CD4-positive, alpha-beta T cell (primary cell): ENCODE data around the gene HPCAL1. TPM values are rescaled to one million over a fixed set of nuclear protein-coding genes. Genes with fewer than 3 reads are reported as not detected.

Experiments used
- ATAC-seq: fragments of 200-7000 bp; cut with Tn5 transposase; one replicate; pipeline ENCODE4 v1.10.0; 2022; ENCODE audit warnings: mild to moderate bottlenecking; ENCODE audit not compliant: poor library complexity
- CTCF ChIA-PET: fragments of 350-600 bp; sonication (Branson Sonifier 250); formaldehyde crosslinking; loops from one replicate; lab custom pipeline; 2021; ENCODE audit warnings: antibody characterized with exemption, inconsistent platforms; lab: Charles Lee
- POLR2A ChIA-PET: fragments of 350-600 bp; sonication (Branson Sonifier 250); formaldehyde crosslinking; loops from one replicate; lab custom pipeline; 2021; ENCODE audit warnings: antibody characterized with exemption, inconsistent platforms; lab: Charles Lee
- DNase-seq, 14 experiments: peaks; one replicate each; pipeline ENCODE4 v3.0.0-alpha.2; 2013 to 2020; ENCODE audit warnings: mixed read lengths in 2 of 14
- H3K27ac ChIP-seq, 2 donors: one replicate each; pipeline versions ENCODE4 v1.5.1 to v1.7.0; 2013; ENCODE audit warnings: low read length in 2 of 2, low read depth in 1 of 2, mild to moderate bottlenecking in 1 of 2
- H3K27me3 ChIP-seq, 2 experiments: 1 replicate in 1 of 2; 2 replicates in 1 of 2; pipeline versions ENCODE4 v1.6.1 to v1.7.0; 2013; ENCODE audit warnings: low read length in 2 of 2, control low read depth in 1 of 2, mild to moderate bottlenecking in 1 of 2, moderate library complexity in 1 of 2; ENCODE audit not compliant: insufficient read depth in 2 of 2, control insufficient read depth in 1 of 2
- H3K36me3 ChIP-seq: one replicate; pipeline ENCODE4 v1.6.1; 2013; ENCODE audit warnings: low read length, control low read depth; ENCODE audit not compliant: insufficient read depth
- H3K4me1 ChIP-seq: one replicate; pipeline ENCODE4 v1.6.1; 2013; ENCODE audit warnings: low read length, control low read depth; ENCODE audit not compliant: insufficient read depth
- H3K4me3 ChIP-seq: one replicate; pipeline ENCODE4 v1.5.1; 2013; ENCODE audit warnings: mild to moderate bottlenecking, low read length, moderate library complexity
- H3K9me3 ChIP-seq, 2 experiments: 1 replicate in 1 of 2; 2 replicates in 1 of 2; pipeline versions ENCODE4 v1.6.1 to v1.7.0; 2013; ENCODE audit warnings: low read length in 2 of 2, mild to moderate bottlenecking in 2 of 2, control low read depth in 1 of 2, moderate library complexity in 1 of 2; ENCODE audit not compliant: control insufficient read depth in 1 of 2, insufficient read depth in 1 of 2
- H3K27ac Mint-ChIP-seq: one replicate; pipeline ENCODE4 v1.8.0; 2020; ENCODE audit warnings: mixed read lengths
- H3K27me3 Mint-ChIP-seq: one replicate; pipeline ENCODE4 v1.8.0; 2021; ENCODE audit warnings: mixed read lengths
- H3K36me3 Mint-ChIP-seq: one replicate; pipeline ENCODE4 v1.8.0; 2021; ENCODE audit warnings: low read depth, mixed read lengths
- H3K4me1 Mint-ChIP-seq: one replicate; pipeline ENCODE4 v1.8.0; 2021; ENCODE audit warnings: low read depth, mixed read lengths
- H3K4me3 Mint-ChIP-seq: one replicate; pipeline ENCODE4 v1.8.0; 2020; ENCODE audit warnings: mild to moderate bottlenecking, mixed read lengths
- H3K9me3 Mint-ChIP-seq: one replicate; pipeline ENCODE4 v1.8.0; 2020; ENCODE audit warnings: mixed read lengths
- CTCF ChIP-seq: fragments of 200-600 bp; IDR thresholded peaks from one replicate; pipeline ENCODE4 v1.8.0; 2022; ENCODE audit warnings: antibody characterized with exemption, mild to moderate bottlenecking
- intact Hi-C, 2 experiments: fragments of 100-400 bp; cut with DNase I in 1 of 2; cut with micrococcal nuclease in 1 of 2; formaldehyde crosslinking; loops; one replicate each; pipeline versions ENCODE4 v1.15.1 to v1.9.0; 2023 to 2025; cut with DNase I, micrococcal nuclease
- total RNA-seq, 174 experiments: library from RNA in 2 of 174; stranded (reverse) in 2 of 174; gene quantifications; one replicate each; pipeline ENCODE4 v1.2.3 and lab custom pipeline; 2021 to 2026

Gene HPCAL1
- total RNA-seq, 2 experiments from 2014 or later = 24.9 to 27.9 TPM

DNA sequence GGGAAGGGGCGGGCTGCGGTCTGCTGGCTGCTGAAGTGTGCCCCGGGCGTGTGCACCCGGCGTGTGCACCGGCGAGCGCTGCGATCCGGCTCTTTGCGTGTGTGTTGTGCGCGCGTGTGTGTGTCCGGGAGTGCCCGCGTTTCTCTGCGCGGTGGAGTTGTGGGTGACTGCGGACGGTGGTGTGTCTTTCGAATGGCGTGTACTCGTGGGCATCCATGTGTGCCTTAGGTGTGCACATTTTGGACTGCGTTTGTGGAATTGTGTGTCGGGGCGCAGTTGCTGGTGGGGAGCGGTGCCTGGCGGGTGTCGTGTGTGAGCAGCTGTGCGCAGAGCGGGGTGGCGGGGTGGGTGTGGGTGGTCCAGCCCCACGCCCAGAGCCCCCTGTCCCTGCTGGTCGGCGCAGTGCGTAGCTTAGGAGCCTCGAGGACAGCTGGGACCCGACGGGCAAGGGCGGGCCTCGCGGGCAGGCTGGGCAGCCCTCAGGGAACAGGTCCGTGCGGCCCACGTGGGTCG, 533 bp downstream of the HPCAL1 start:
- Mint-ChIP-seq H3K4me1 (peaks cover 76% of the 10 kb centered on the region), H3K4me3 (peak overlapping the region; percentile 98), H3K9me3 (no peaks in the 10 kb centered on the region), H3K27ac (peak overlapping the region; percentile 84), H3K36me3 (peaks cover 14% of the 10 kb centered on the region), H3K27me3 (no peaks in the 10 kb centered on the region)
- peak overlapping the region; percentile 92 for H3K4me3 ChIP-seq
- DNase-seq (peak in 4 of 14 experiments; percentile 11 to 47 (median 31)), ATAC-seq (peak; percentile 5)
- no peaks in the 10 kb centered on the region for H3K27me3 ChIP-seq
- H3K9me3 ChIP-seq = no peaks in the 10 kb centered on the region
- POLR2A ChIA-PET = interaction anchor here (0.6 to 11.5 kb wide), 13 partner anchors 10 to 259 kb away, joined by 3 to 230 read pairs (median 7); partner anchors contain the start of genes KLF11 and ODC1
- CTCF ChIA-PET = interaction anchor here (0.9 to 6.4 kb wide), 8 partner anchors 9 to 460 kb away, joined by 3 to 70 read pairs (median 4); partner anchors contain the start of gene TAF1B
- no peaks in the 10 kb centered on the region for H3K36me3 ChIP-seq
- peak overlapping the region in 1 of 2 donors; percentile 60 for H3K27ac ChIP-seq
- no peak for TF ChIP-seq CTCF
- intact Hi-C loops = loop anchor here (1.0 to 10.0 kb wide), 6 partner anchors 32 to 1468 kb away; partner anchors contain the start of genes KIDINS220 (in 1 of the 2), ODC1 (in 1 of the 2) and RRM2 (in 1 of the 2)
- H3K4me1 ChIP-seq = peaks cover 64% of the 10 kb centered on the region

DNA sequence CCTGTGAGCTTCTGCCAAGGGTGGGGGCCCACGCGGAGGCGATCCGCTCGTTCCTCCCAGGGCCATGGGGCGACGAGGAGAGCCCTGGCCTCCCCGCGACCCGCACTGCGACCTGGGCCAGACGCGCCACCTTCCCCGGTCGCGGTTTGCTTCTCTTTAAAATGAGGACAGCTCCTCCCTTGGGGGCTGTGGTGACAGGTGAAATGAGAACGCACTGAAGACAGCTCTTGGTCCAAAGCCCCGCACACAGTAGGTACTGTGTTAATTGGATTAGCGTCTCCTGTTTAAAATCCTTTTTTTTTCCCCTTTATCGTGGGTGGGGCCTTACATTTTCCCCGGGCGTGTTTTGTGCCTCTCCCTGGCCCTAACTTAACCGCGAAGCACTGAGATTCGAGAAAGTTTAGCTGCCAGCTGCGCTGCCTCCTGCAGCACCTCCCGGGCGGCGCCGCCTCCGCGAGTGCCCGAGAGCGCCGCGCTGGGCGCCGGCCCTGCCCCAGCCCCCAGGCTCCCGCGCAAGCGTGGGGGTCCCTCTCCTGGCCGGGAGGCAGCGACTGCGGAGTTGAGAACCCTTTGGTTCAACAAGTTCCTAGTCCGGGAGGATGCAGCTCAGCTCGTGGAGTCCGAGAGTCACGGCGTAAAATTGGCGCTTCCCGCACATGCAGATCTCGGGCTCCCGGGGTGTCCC, 1.1 kb downstream of the HPCAL1 start:
- Mint-ChIP-seq H3K4me3 (peak overlapping the region; percentile 98), H3K27ac (peak overlapping the region; percentile 84), H3K27me3 (no peaks in the 10 kb centered on the region), H3K9me3 (no peaks in the 10 kb centered on the region), H3K36me3 (peaks cover 14% of the 10 kb centered on the region), H3K4me1 (peaks cover 76% of the 10 kb centered on the region)
- no peaks in the 10 kb centered on the region for H3K9me3 ChIP-seq
- peak in 12 of 14 experiments; percentile 20 to 73 (median 38) for DNase-seq
- peak overlapping the region in 1 of 2 donors; percentile 60 for H3K27ac ChIP-seq
- POLR2A ChIA-PET = interaction anchor here (0.6 to 11.5 kb wide), 14 partner anchors 14 to 260 kb away, joined by 3 to 230 read pairs (median 6); partner anchors contain the start of genes KLF11 and ODC1
- CTCF ChIA-PET = interaction anchor here (0.9 to 6.4 kb wide), 8 partner anchors 9 to 461 kb away, joined by 3 to 70 read pairs (median 4); partner anchors contain the start of gene TAF1B
- H3K4me3 ChIP-seq = peak overlapping the region; percentile 92
- H3K27me3 ChIP-seq = no peaks in the 10 kb centered on the region
- intact Hi-C loops = loop anchor here (1.0 to 10.0 kb wide), 7 partner anchors 25 to 1469 kb away; partner anchors contain the start of genes KIDINS220 (in 1 of the 2), ODC1 (in 1 of the 2) and RRM2 (in 1 of the 2)
- H3K4me1 ChIP-seq = peaks cover 65% of the 10 kb centered on the region
- no peaks in the 10 kb centered on the region for H3K36me3 ChIP-seq
- peak; percentile 18 for ATAC-seq
- no peak for TF ChIP-seq CTCF

DNA sequence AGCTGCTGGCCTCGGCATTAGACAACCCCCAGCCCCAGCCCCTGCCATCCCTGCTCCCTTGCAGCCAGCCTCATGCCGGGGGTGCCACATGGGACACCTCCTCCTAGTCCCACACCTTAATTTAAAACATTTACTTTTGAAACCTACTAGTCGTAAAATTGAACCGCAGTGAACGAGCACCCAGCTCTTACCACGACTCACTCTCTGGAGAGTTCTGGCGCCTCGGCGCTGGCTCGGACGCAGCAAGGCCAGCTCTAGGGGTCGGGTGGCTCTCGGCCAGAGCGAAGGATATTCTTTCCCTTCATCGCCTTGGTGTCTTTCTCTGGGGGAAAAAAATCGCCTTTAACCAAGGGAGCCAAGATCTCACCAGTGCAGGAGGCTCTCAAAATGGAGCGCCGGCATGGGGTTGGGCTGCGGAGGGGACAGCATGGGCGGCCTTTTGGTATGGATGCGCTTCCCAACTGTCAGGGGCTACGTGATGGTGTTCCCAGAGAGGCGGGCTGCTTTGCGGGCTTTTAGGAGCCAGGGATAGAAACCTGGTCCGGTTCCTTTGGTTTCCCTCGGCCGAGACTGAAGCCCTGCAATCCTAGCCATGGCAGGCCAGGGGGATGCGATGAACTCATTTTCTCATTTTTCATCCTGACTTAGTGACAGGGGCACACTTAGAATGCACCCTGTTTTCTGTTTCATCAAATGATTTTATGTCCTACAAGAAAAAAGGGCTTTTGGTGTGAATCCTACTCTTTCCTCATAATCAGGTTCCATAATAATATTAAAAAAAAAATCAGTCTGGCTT, 2.0 kb downstream of the HPCAL1 start:
- no peaks in the 10 kb centered on the region for H3K36me3 ChIP-seq
- intact Hi-C loops = loop anchor here (1.0 to 10.0 kb wide), 4 partner anchors 24 to 1470 kb away; partner anchors contain the start of gene KIDINS220 (in 1 of the 2)
- H3K27me3 Mint-ChIP-seq = no peaks in the 10 kb centered on the region
- H3K27ac Mint-ChIP-seq = peak overlapping the region; percentile 84
- H3K27ac ChIP-seq = peak overlapping the region in 1 of 2 donors; percentile 60
- DNase-seq (no peak), ATAC-seq (no peak)
- H3K36me3 Mint-ChIP-seq = peaks cover 14% of the 10 kb centered on the region
- POLR2A ChIA-PET = interaction anchor here (0.8 to 11.5 kb wide), 9 partner anchors 25 to 185 kb away, joined by 3 to 230 read pairs (median 12); partner anchors contain the start of gene ODC1
- H3K4me1 ChIP-seq = peaks cover 73% of the 10 kb centered on the region
- H3K9me3 ChIP-seq = no peaks in the 10 kb centered on the region
- H3K9me3 Mint-ChIP-seq = no peaks in the 10 kb centered on the region
- H3K27me3 ChIP-seq = no peaks in the 10 kb centered on the region
- peaks cover 80% of the 10 kb centered on the region for H3K4me1 Mint-ChIP-seq
- TF ChIP-seq CTCF = no peak
- H3K4me3 Mint-ChIP-seq = peak overlapping the region; percentile 90
- CTCF ChIA-PET = interaction anchor here (1.1 to 6.4 kb wide), 8 partner anchors 9 to 461 kb away, joined by 3 to 70 read pairs (median 4); partner anchors contain the start of gene TAF1B
- H3K4me3 ChIP-seq = peak overlapping the region; percentile 92
